OCI-LY7 (cell line): ENCODE results near the gene LPCAT1. TPM values are rescaled to one million over a fixed set of nuclear protein-coding genes. Genes with fewer than 3 reads are reported as not detected.

Experiments used
- BruUV-seq: library from RNA; stranded (reverse); fragments of 400-500 nt; replicated peaks from 2 replicates; lab custom pipeline; 2021; lab: Mats Ljungman, UMichigan
- CTCF ChIA-PET: fragments of 300-600 bp; sonication (Branson Sonifier 250); formaldehyde crosslinking; loops from one replicate; lab custom pipeline; 2022; ENCODE audit warnings: antibody characterized with exemption; ENCODE audit not compliant: unreplicated experiment; lab: Charles Lee
- POLR2A ChIA-PET: fragments of 300-600 bp; sonication (Branson Sonifier 250); formaldehyde crosslinking; loops from one replicate; lab custom pipeline; 2022; ENCODE audit warnings: antibody characterized with exemption; lab: Charles Lee
- DNase-seq: peaks from one replicate; pipeline ENCODE4 v3.0.0-alpha.2; 2015; ENCODE audit warnings: low spot score
- H2AFZ ChIP-seq: fragments of 200-600 bp; sonication (generic), shearing (Covaris generic); 2 replicates; pipeline ENCODE4 v1.6.1; 2014; ENCODE audit warnings: mild to moderate bottlenecking, antibody characterized with exemption, low read length, moderate library complexity
- H3K27ac ChIP-seq: fragments of 200-600 bp; sonication (generic); 2 replicates; pipeline ENCODE4 v1.5.1; 2014; ENCODE audit warnings: mixed run types, low read depth, mild to moderate bottlenecking, moderate library complexity, low read length, inconsistent platforms; ENCODE audit not compliant: poor library complexity, severe bottlenecking
- H3K36me3 ChIP-seq: fragments of 200-600 bp; sonication (generic); 2 replicates; pipeline ENCODE4 v1.6.1; 2014; ENCODE audit warnings: mild to moderate bottlenecking, antibody characterized with exemption, low read length, moderate library complexity, mixed read lengths; ENCODE audit not compliant: insufficient read depth
- H3K4me1 ChIP-seq: fragments of 200-600 bp; sonication (generic); 2 replicates; pipeline ENCODE4 v1.5.1; 2014; ENCODE audit warnings: mild to moderate bottlenecking, low read length; ENCODE audit not compliant: insufficient read depth, poor library complexity, severe bottlenecking
- H3K4me2 ChIP-seq: fragments of 200-600 bp; sonication (generic); 2 replicates; pipeline ENCODE4 v1.6.1; 2014; ENCODE audit warnings: mild to moderate bottlenecking, low read length
- H3K4me3 ChIP-seq: fragments of 200-600 bp; sonication (generic); 2 replicates; pipeline ENCODE4 v1.5.1; 2014; ENCODE audit warnings: mild to moderate bottlenecking, low read depth, low read length; ENCODE audit not compliant: poor library complexity, severe bottlenecking
- H3K79me2 ChIP-seq: fragments of 200-600 bp; sonication (generic); 2 replicates; pipeline ENCODE4 v1.6.1; 2016; ENCODE audit warnings: low read depth, mild to moderate bottlenecking, low read length, moderate library complexity, mixed read lengths; ENCODE audit not compliant: insufficient read depth
- H3K9me2 ChIP-seq: fragments of 200-600 bp; sonication (generic); 2 replicates; pipeline ENCODE4 v1.6.1; 2016; ENCODE audit warnings: mild to moderate bottlenecking, low read length, mixed read lengths; ENCODE audit not compliant: insufficient read depth
- H3K9me3 ChIP-seq: fragments of 200-600 bp; sonication (generic); 2 replicates; pipeline ENCODE4 v1.6.1; 2014; ENCODE audit warnings: mild to moderate bottlenecking, mixed run types, low read length, mixed read lengths
- H4K20me1 ChIP-seq: fragments of 200-600 bp; sonication (generic); 2 replicates; pipeline ENCODE4 v1.6.1; 2014; ENCODE audit warnings: mild to moderate bottlenecking, antibody characterized with exemption, low read length, moderate library complexity, mixed read lengths; ENCODE audit not compliant: insufficient read depth
- EZH2phosphoT487 ChIP-seq: fragments of 200-600 bp; sonication (generic); IDR thresholded peaks from 2 replicates; pipeline ENCODE4 v1.6.1; 2018; ENCODE audit warnings: low read depth, borderline replicate concordance, mild to moderate bottlenecking, mixed run types, antibody characterized with exemption, low read length, moderate library complexity, mixed read lengths
- intact Hi-C: fragments of 100-400 bp; cut with micrococcal nuclease; formaldehyde crosslinking; loops from one replicate; pipeline ENCODE4 v1.10.0; 2022; ENCODE audit not compliant: unreplicated experiment
- total RNA-seq, 2 experiments: library from RNA; depleted of rRNA in 1 of 2; stranded (reverse); fragments of >200 nt in 1 of 2; shearing (Covaris generic) in 1 of 2; gene quantifications; 2 replicates each; pipeline ENCODE4 v1.2.3, GENCODE V29; 2014 to 2022
- TF ChIP-seq, protein P1 (sequence below): fragments of 200-600 bp; sonication (generic); conservative IDR thresholded peaks from 2 replicates; pipeline ENCODE4 v1.5.1; 2014; ENCODE audit warnings: mild to moderate bottlenecking, antibody characterized with exemption, low read length, moderate library complexity, mixed read lengths

Gene LPCAT1
- total RNA-seq, 2 experiments from 2014 or later = 47.7 to 63.6 TPM

DNA sequence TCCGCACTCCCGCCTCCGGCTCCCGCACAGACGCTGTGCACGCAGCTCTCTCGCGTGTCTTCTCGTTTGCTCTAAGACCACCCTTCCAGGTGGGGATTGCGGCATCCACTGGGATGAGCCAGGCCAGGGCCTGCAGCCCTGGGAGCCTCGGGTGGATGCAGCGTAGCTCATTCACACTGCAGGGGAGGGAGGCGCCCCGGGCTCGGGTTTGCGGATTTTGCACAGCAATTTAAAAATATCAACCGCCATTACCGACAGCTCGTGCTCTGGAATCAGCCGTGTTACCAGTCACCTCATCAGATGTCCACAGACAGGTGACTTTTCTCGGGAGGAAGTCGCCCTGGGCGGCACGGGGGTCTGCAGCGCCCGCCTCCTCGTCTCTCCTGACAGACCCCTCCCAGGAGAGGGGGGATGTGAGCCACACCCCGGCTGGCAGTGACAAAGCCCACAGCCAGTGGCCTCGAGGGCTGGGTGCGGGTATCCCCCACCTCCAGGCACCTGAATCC lies 57.7 kb downstream of the LPCAT1 start:
- TF ChIP-seq, protein P1, sequence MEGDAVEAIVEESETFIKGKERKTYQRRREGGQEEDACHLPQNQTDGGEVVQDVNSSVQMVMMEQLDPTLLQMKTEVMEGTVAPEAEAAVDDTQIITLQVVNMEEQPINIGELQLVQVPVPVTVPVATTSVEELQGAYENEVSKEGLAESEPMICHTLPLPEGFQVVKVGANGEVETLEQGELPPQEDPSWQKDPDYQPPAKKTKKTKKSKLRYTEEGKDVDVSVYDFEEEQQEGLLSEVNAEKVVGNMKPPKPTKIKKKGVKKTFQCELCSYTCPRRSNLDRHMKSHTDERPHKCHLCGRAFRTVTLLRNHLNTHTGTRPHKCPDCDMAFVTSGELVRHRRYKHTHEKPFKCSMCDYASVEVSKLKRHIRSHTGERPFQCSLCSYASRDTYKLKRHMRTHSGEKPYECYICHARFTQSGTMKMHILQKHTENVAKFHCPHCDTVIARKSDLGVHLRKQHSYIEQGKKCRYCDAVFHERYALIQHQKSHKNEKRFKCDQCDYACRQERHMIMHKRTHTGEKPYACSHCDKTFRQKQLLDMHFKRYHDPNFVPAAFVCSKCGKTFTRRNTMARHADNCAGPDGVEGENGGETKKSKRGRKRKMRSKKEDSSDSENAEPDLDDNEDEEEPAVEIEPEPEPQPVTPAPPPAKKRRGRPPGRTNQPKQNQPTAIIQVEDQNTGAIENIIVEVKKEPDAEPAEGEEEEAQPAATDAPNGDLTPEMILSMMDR = no peak
- TF ChIP-seq EZH2phosphoT487 = no peak
- CTCF ChIA-PET = no interaction called here
- peaks cover 98% of the 10 kb centered on the region for H3K36me3 ChIP-seq
- BruUV-seq = no TSS peak
- H3K4me3 ChIP-seq = no peak overlapping the region
- no peak for DNase-seq
- no peak overlapping the region for H2AFZ ChIP-seq
- H3K4me1 ChIP-seq = no peaks in the 10 kb centered on the region
- no peak overlapping the region for H3K4me2 ChIP-seq
- H3K79me2 ChIP-seq = no peaks in the 10 kb centered on the region
- H3K9me2 ChIP-seq = no peaks in the 10 kb centered on the region
- intact Hi-C loops = no loop called here
- H4K20me1 ChIP-seq = no peaks in the 10 kb centered on the region
- no peaks in the 10 kb centered on the region for H3K9me3 ChIP-seq
- POLR2A ChIA-PET = no interaction called here
- H3K27ac ChIP-seq = no peak overlapping the region

DNA sequence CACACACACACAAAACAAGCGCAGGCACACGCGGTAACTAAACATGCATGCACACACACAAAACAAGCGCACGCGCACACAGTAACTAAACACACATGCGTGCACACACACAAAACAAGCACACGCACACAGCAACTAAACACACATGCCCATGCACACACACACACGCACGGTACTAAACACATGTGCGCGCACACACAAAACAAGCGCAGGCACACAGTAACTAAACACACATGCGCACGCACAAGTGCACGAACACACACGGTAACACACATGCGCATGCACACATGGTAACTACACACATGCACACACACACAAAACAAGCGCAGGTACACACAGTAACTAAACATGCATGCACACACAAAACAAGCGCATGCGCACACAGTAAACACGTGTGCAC lies 58.6 kb downstream of the LPCAT1 start:
- no peaks in the 10 kb centered on the region for H3K9me3 ChIP-seq
- no peaks in the 10 kb centered on the region for H3K4me1 ChIP-seq
- H3K4me2 ChIP-seq = no peak overlapping the region
- BruUV-seq = no TSS peak
- H4K20me1 ChIP-seq = no peaks in the 10 kb centered on the region
- POLR2A ChIA-PET = no interaction called here
- no peak overlapping the region for H3K27ac ChIP-seq
- DNase-seq = no peak
- intact Hi-C loops = no loop called here
- H3K36me3 ChIP-seq = peaks cover 99% of the 10 kb centered on the region
- no peaks in the 10 kb centered on the region for H3K79me2 ChIP-seq
- no peaks in the 10 kb centered on the region for H3K9me2 ChIP-seq
- H3K4me3 ChIP-seq = no peak overlapping the region
- no peak overlapping the region for H2AFZ ChIP-seq
- TF ChIP-seq, protein P1 = no peak
- TF ChIP-seq EZH2phosphoT487 = no peak
- CTCF ChIA-PET = no interaction called here

DNA sequence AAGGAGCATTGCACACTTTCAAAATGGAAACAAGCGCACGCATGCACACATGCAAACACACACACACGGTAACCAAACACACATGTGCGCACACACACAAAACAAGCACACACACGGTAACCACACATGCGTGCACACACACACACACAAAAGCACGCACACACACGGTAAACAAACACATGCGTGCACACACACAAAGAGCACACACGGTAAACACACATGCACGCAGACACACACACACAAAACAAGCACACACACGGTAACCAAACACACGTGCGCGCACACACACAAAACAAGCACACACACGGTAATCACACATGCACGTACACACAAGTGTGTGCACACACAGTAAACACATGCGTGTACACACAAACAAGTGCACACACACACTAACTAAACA lies 59.2 kb downstream of the LPCAT1 start:
- BruUV-seq = no TSS peak
- no peak overlapping the region for H3K4me3 ChIP-seq

More for the DNA sequence above, 59.2 kb downstream of the LPCAT1 start:
- no peaks in the 10 kb centered on the region for H3K4me1 ChIP-seq
- no peaks in the 10 kb centered on the region for H3K9me2 ChIP-seq
- TF ChIP-seq EZH2phosphoT487 = no peak
- TF ChIP-seq, protein P1 = no peak
- H3K27ac ChIP-seq = no peak overlapping the region
- ChIA-PET CTCF (no interaction called here), POLR2A (no interaction called here)
- H3K9me3 ChIP-seq = no peaks in the 10 kb centered on the region
- no peaks in the 10 kb centered on the region for H4K20me1 ChIP-seq
- no peak overlapping the region for H3K4me2 ChIP-seq
- H3K36me3 ChIP-seq = peaks cover 99% of the 10 kb centered on the region
- H2AFZ ChIP-seq = no peak overlapping the region
- no peak for DNase-seq
- intact Hi-C loops = no loop called here
- no peaks in the 10 kb centered on the region for H3K79me2 ChIP-seq
